Measurements from ENCODE around the gene HADH.

HADH gene

DNA sequence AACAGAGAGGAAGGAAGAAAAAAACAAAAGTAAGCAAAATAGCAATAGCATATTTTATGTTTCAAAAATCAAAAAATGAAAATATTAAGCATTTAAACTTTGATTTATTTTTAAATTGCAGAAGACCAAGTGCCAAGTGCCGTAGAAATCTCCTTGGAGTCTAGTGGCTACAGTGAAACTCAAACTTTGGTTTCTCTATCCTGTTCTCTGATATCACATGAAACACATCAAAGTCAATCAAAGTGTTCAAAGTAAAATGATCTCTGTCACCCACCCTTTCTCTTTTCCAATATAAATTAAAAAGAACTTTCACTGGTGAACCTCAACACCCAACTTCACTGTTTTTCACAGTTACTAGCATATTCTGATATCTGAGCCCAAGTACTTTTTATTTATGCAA, 81.1 kb downstream of the HADH start:
- no peak for DNase-seq
- Histone ChIP-seq H3K27ac (no peak overlapping the region), H3K4me3 (no peak overlapping the region), H3K36me3 (no peaks in the 10 kb centered on the region), H3K9me3 (no peaks in the 10 kb centered on the region), H3K4me1 (no peaks in the 10 kb centered on the region), H3K27me3 (no peaks in the 10 kb centered on the region)
- no peak for TF ChIP-seq CTCF (IDR thresholded peaks at IDR 0.05)
- intact Hi-C loops (cut with DNase I; ENCODE audit: low total_unique reads) = no loop called here

DNA sequence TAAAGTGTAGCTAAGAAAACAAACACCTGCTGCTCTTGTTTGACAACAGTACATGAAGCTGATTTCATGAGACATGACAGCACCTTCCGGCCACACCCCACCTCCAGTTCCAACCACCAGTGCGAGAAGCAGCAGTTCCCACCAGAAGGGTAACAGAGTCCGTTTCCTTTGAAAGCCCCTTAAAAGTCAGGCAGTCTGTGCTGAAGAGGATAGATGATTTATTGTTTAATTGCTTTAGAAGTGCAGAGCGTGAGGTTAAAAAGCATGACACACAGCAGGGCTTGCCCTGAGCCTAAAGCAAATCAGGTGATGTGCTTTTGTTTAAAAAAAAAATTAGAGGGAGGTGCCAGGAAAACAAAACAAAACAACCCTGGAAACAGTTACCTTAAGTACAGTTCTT, 82.6 kb downstream of the HADH start:
- Histone ChIP-seq H3K27ac (no peak overlapping the region), H3K4me1 (no peaks in the 10 kb centered on the region), H3K36me3 (no peaks in the 10 kb centered on the region), H3K27me3 (no peaks in the 10 kb centered on the region), H3K9me3 (no peaks in the 10 kb centered on the region), H3K4me3 (no peak overlapping the region)
- TF ChIP-seq CTCF (IDR thresholded peaks at IDR 0.05) = no peak
- no peak for DNase-seq
- intact Hi-C loops (cut with DNase I; ENCODE audit: low total_unique reads) = no loop called here

- H3K9me3 ChIP-seq = no peaks in the 10 kb centered on the region
- no peaks in the 10 kb centered on the region for H3K27me3 ChIP-seq
- DNase-seq = no peak
- TF ChIP-seq CTCF (IDR thresholded peaks at IDR 0.05) = no peak
- no peak overlapping the region for H3K27ac ChIP-seq
- no peaks in the 10 kb centered on the region for H3K36me3 ChIP-seq
- no peaks in the 10 kb centered on the region for H3K4me1 ChIP-seq
- intact Hi-C loops (cut with DNase I; ENCODE audit: low total_unique reads) = no loop called here
- H3K4me3 ChIP-seq = no peak overlapping the region
Observed at GRCh38 chr4:108078024-108078733, 88.5 kb downstream of the HADH start.

DNA sequence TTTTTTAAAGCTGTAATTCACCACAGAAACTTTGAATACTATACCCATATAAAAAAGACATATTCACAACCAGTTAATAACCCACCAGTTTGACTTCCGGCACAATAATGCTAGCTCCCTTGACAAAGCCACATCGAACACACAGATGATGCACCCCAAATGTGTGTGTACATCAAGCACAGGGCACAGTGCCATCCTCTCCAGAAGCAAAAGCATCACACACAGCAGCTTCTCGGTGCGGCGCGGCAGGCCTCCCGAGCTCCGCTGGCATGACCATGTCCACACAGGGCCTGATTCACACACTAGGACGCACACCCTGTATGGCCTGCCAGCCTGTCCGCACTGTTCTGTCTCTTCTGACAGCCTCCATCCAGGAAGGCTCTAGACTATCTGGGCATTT, 91.1 kb downstream of the HADH start:
- no peaks in the 10 kb centered on the region for H3K4me1 ChIP-seq
- no peak for DNase-seq
- intact Hi-C loops (cut with DNase I; ENCODE audit: low total_unique reads) = no loop called here
- H3K36me3 ChIP-seq = no peaks in the 10 kb centered on the region
- no peak for TF ChIP-seq CTCF (IDR thresholded peaks at IDR 0.05)
- H3K27me3 ChIP-seq = no peaks in the 10 kb centered on the region
- no peaks in the 10 kb centered on the region for H3K9me3 ChIP-seq
- no peak overlapping the region for H3K27ac ChIP-seq
- H3K4me3 ChIP-seq = no peak overlapping the region

GRCh38 chr4:108081256-108081655, 91.6 kb downstream of the HADH start:
- Histone ChIP-seq H3K27ac (no peak overlapping the region), H3K27me3 (no peaks in the 10 kb centered on the region), H3K4me1 (no peaks in the 10 kb centered on the region), H3K9me3 (no peaks in the 10 kb centered on the region), H3K36me3 (no peaks in the 10 kb centered on the region), H3K4me3 (no peak overlapping the region)
- intact Hi-C loops (cut with DNase I; ENCODE audit: low total_unique reads) = no loop called here
- DNase-seq = no peak
- no peak for TF ChIP-seq CTCF (IDR thresholded peaks at IDR 0.05)

All from tibial artery (tissue), 4 donors.